ENCODE measurements around the gene PRELID2. TPM values are rescaled to one million over a fixed set of nuclear protein-coding genes. Genes with fewer than 3 reads are reported as not detected.

PRELID2 gene
- total RNA-seq, 4 donors from 2014 or later = 21.8 to 54.5 (median 34.4) TPM

DNA sequence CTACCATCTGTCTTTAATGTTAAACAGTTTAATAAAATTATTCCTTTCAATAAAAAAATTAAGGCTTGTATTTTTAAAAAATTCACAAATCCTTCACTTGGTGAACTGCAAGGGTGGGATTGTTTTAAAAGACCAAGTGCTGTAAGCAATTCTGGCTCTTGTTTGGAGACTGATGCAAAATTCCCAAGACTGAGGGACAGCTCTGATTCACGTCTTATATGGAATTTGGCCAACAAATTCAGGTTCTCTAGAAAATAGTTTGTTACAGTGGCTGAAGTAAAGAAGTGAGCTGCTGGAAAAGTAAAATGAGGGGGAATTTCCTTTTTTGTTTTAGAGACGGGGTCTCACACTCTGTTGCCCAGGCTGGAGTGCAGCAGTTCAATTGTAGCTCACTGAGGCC is 58.3 kb downstream of the PRELID2 start:
- Histone ChIP-seq H3K27ac (no peak overlapping the region), H3K36me3 (no peaks in the 10 kb centered on the region), H3K4me3 (no peak overlapping the region), H3K27me3 (no peaks in the 10 kb centered on the region), H3K9me3 (no peaks in the 10 kb centered on the region), H3K4me1 (no peaks in the 10 kb centered on the region)
- no peak for TF ChIP-seq POLR2A (IDR thresholded peaks at IDR 0.05)
- TF ChIP-seq, protein P1, sequence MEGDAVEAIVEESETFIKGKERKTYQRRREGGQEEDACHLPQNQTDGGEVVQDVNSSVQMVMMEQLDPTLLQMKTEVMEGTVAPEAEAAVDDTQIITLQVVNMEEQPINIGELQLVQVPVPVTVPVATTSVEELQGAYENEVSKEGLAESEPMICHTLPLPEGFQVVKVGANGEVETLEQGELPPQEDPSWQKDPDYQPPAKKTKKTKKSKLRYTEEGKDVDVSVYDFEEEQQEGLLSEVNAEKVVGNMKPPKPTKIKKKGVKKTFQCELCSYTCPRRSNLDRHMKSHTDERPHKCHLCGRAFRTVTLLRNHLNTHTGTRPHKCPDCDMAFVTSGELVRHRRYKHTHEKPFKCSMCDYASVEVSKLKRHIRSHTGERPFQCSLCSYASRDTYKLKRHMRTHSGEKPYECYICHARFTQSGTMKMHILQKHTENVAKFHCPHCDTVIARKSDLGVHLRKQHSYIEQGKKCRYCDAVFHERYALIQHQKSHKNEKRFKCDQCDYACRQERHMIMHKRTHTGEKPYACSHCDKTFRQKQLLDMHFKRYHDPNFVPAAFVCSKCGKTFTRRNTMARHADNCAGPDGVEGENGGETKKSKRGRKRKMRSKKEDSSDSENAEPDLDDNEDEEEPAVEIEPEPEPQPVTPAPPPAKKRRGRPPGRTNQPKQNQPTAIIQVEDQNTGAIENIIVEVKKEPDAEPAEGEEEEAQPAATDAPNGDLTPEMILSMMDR (IDR thresholded peaks at IDR 0.05) = no peak
- intact Hi-C loops (cut with DNase I; ENCODE audit: low total_unique reads) = no loop called here
- DNase-seq = no peak

DNA sequence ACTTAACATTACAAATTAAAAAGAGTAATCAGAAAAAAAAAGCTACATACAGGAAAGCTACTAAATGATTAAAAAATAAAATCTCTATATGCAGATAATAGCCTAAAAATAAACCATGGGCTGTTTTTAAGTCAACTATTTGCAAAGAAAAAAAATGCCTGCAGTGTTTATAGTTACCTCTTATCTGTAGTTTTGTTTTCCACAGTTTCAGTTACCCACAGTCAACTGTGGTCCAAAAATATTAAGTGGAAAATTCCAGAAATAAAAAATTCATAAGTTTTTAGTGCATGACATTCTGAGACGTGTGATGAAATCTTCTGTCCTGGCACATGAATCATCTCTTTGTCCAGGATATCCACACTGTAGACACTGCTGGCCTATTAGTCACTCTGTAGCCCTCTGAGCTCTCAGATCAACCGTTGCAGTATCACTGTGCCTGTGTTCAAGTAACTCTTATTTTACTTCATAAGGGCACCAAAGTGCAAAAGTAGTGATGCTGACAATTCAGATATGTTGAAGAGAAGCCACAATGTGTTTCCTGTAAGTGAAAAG is 59.2 kb downstream of the PRELID2 start:
- Histone ChIP-seq H3K4me1 (no peaks in the 10 kb centered on the region), H3K36me3 (no peaks in the 10 kb centered on the region), H3K27ac (no peak overlapping the region), H3K9me3 (no peaks in the 10 kb centered on the region), H3K4me3 (no peak overlapping the region), H3K27me3 (no peaks in the 10 kb centered on the region)
- intact Hi-C loops (cut with DNase I; ENCODE audit: low total_unique reads) = no loop called here
- TF ChIP-seq, protein P1 (IDR thresholded peaks at IDR 0.05) = no peak
- no peak for TF ChIP-seq POLR2A (IDR thresholded peaks at IDR 0.05)
- no peak for DNase-seq

DNA sequence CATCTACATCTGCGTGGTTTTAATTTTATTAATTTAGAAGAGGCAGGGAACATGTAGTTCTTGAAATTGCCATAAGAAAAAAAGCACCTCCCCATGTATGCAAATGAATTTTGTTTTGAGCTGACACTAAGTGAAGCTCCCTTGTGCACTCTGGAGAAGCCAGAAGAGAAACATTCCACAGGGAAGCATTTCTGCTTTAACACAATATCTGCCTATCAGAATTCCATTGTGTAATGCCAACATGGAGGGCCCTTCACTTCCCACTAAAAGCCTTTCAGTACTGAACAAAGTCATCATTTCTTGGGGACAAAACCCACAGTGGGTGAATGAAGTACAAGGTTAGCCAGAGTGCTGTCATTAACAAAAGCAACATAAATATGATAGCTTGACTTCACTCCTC is 59.7 kb downstream of the PRELID2 start:
- H3K36me3 ChIP-seq = no peaks in the 10 kb centered on the region
- DNase-seq = no peak
- H3K27me3 ChIP-seq = no peaks in the 10 kb centered on the region
- no peak for TF ChIP-seq POLR2A (IDR thresholded peaks at IDR 0.05)
- TF ChIP-seq, protein P1 (IDR thresholded peaks at IDR 0.05) = no peak
- no peak overlapping the region for H3K27ac ChIP-seq
- no peaks in the 10 kb centered on the region for H3K9me3 ChIP-seq
- no peaks in the 10 kb centered on the region for H3K4me1 ChIP-seq
- intact Hi-C loops (cut with DNase I; ENCODE audit: low total_unique reads) = no loop called here
- H3K4me3 ChIP-seq = no peak overlapping the region

DNA sequence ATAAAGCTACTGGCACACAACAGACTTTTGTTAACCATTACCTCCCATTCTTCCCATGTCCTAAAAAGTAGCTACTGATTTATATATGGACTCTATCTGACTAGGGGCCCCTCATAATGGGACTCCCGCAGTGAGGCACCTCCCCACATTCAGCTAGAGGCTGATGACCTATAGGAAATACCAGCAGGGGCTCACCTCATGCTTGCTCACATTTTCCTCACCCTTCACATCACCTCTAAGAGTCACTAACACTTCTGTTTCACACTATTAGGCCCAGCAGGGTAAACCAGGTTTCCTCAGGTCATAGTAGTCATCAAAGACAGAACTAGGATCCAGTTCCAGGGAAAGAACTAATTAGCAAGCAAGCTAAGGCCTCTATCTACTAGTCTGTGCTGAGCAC is 60.7 kb downstream of the PRELID2 start:
- no peaks in the 10 kb centered on the region for H3K27me3 ChIP-seq
- H3K4me1 ChIP-seq = no peaks in the 10 kb centered on the region
- no peaks in the 10 kb centered on the region for H3K9me3 ChIP-seq
- no peak for DNase-seq
- H3K4me3 ChIP-seq = no peak overlapping the region
- intact Hi-C loops (cut with DNase I; ENCODE audit: low total_unique reads) = no loop called here
- H3K27ac ChIP-seq = no peak overlapping the region
- H3K36me3 ChIP-seq = no peaks in the 10 kb centered on the region
- TF ChIP-seq, protein P1 (IDR thresholded peaks at IDR 0.05) = no peak
- TF ChIP-seq POLR2A (IDR thresholded peaks at IDR 0.05) = no peak

DNA sequence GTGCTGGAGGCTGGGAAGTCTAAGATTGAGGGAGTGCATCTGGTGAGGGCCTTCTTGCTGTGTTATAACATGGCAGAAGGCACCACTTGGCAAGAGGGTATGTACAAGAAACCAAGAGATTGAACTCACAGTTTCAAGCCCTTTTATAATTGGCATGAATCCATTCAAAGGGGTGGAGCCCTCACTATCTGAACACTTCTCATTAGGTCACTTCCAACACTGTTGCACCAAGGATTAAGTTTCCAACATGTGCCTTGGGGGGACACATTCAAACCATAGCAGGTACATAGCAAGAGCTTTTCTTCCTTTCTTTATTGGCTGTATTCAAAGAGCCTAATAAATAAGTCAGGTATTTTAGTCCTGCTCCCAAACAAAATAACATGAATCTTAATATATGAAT is 62.7 kb downstream of the PRELID2 start:
- Histone ChIP-seq H3K36me3 (no peaks in the 10 kb centered on the region), H3K27ac (no peak overlapping the region), H3K4me3 (no peak overlapping the region), H3K27me3 (no peaks in the 10 kb centered on the region), H3K9me3 (no peaks in the 10 kb centered on the region), H3K4me1 (no peaks in the 10 kb centered on the region)
- DNase-seq = no peak
- intact Hi-C loops (cut with DNase I; ENCODE audit: low total_unique reads) = no loop called here
- TF ChIP-seq, protein P1 (IDR thresholded peaks at IDR 0.05) = no peak
- TF ChIP-seq POLR2A (IDR thresholded peaks at IDR 0.05) = no peak

Measured in uterus (tissue), 4 donors.